Hippocampal formation (tissue), 2 donors: ENCODE measurements around the gene MTHFD2L.

Source experiments
- DNase-seq, 2 donors: peaks; one replicate each; lab custom pipeline; 2025; lab: John Stamatoyannopoulos, UW

The MTHFD2L gene

DNA sequence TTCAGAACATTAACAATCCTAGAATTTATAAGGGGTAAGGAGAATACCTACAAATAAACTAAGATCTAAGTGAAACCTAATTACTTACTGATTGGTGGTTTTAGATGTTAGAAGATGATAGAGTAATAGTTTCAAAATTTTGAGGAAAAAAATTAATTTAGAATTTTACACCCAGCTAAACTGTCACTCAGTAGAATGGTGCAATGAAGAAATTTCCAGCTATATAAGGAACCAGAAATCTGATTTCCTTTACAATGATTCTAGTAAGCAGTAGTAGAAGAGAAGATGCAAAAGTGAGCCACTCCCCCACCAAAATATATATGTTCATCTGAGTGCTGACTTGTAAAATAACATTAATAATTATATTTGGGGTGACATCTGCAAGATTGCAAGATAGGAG, 95.0 kb downstream of the MTHFD2L start:
- no peak for DNase-seq

DNA sequence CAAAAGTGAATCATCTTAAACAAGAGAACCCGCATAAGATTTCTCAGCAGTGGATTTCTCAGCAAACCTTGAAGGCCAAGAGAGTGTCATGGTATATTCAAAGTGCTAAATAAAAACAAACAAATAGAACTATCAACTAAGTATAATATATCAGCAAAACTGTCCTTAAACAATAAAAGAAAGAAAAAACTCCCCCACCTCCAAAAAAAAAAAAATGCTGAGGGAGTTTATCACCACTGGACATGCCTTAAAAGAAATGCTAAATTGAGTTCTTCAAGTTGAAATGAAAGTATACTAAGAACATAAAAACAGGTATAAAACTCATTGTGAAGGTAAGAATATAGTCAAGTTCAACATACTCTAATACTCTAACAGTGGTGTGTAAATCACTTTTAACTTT, 96.5 kb downstream of the MTHFD2L start:
- no peak for DNase-seq

DNA sequence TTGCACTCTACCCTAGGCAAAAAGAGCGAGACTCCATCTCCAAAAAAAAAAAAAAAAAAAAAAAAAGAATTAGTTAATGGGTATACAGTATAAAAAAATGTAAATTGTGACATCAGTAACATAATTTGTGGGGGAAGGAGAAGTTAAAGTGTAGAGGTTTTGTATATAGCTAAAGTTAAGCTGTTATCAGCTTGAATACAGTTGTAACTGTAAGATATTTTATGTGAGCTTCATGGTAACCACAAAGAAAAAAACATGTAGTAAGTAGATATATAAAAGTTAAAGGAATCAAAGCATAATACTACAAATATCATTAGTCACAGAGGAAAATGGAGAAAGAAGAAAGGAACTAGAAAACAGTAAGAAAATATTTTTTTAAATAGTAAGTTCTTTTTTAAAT, 97.2 kb downstream of the MTHFD2L start:
- no peak for DNase-seq

DNA sequence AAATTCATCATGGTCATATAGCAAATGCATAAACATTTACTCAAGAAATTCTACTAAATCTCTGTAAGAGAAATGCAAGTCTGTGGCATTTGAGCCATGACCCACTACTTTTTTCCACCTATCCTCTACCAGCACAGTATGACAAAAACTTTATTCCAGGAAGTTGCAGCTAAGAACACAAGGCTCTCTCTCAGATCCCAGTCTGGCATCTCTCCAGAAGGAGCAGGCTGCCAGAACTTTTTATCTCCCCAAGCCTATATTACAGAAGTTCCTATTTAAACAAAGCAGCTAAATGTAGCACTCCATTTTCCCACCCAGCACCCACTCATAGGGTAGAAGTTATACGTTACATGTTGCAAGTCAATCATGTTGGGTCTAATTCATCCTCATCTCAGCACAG, 101.0 kb downstream of the MTHFD2L start:
- no peak for DNase-seq

DNA sequence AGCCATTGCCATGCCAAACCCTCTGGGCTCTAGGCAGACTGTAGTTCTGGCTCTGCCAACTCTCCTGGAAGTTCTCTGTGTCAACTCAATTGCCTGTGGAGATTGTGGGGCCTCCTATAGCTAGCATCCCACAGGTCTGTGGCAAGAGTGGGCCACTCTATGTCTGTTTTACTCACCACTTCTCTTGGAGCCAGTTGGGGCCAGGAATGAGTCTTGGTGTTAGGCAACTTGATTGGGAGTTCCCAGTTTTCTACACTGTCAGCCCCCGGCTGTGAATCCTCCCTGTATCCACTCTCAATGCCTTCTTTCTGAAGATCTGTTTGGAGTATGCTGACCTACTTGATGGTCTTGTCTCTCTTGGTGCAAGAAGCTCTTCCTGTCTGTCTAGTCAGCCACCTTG, 102.1 kb downstream of the MTHFD2L start:
- DNase-seq = no peak

DNA sequence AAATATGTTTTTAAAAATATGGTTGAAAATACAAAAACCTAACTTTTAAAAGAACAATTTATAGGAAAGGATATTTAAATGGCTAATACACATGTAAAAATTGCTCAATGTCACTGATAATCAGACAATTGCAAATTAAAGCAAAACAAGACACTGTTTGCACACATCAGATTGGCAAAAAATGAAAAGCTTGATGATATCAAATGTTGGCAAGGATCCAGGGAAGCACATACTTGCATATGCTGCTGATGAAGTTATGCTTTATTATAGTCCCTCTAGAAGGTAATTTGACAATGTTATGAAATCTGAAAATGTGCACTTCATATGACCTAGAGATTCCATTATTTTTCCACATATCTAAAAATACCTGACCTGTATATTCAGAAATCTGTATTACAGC, 104.6 kb downstream of the MTHFD2L start:
- DNase-seq = no peak

DNA sequence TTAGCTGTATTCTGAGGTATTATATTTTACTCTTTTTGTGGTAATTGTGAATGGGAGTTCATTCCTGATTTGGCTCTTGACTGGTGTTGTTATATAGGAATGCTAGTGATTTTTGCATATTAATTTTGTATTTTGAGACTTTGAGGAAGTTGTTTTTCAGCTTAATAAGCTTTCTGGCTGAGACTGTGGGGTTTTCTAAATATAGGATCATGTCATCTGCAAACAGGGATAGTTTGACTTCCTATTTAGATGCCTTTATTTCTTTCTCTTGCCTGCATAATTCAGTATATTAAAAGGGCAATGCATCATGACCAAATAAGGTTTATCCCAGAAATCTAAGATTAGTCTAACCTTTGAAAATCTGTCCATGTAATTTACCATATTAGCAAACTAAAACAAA, 105.6 kb downstream of the MTHFD2L start:
- no peak for DNase-seq

DNA sequence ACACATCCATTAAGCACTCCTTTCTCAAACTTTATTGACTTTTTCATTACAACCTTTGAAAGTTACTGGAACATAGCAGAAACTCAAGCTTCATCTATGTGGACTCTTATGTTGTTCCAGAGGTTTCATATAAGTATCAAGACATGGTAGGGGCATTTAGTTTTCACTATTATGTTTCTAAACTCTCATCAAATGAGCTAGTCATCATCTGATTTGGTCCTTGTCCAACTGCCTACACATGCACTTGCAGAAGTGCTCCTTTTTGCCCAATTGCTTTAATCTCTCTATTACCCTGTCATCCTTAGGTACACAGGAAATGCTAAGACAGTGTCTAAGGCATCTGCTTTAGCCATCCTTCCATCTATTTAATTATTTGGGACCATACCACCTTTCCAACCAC, 108.2 kb downstream of the MTHFD2L start:
- DNase-seq = no peak

DNA sequence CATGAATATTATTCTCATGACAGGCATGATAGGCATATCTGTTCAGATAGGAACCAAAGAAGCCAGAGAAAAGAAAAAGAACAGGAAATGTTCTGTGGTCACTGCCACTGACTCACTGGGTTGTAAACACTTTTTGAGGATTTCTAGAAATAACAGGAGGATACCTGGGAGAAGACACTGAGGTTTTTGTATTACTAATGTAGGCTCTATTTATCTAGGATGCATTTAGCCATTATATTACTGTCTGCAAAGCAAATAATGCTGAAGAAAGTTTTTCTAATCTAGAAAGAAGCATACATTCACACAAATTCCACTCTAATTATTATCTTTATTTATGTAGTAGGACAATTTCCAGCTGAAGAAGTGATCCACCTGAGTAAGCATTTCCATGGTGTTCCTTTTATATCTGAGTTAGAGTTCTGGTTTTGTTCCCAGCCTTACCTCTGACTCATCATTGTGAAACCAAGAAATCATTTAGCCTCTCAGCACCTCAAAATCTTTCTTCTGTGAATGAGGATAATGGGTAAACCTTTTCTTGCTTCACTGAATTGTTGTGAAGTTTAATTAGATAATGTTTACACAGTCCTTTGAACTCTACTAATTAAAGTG, 110.2 kb downstream of the MTHFD2L start:
- no peak for DNase-seq

DNA sequence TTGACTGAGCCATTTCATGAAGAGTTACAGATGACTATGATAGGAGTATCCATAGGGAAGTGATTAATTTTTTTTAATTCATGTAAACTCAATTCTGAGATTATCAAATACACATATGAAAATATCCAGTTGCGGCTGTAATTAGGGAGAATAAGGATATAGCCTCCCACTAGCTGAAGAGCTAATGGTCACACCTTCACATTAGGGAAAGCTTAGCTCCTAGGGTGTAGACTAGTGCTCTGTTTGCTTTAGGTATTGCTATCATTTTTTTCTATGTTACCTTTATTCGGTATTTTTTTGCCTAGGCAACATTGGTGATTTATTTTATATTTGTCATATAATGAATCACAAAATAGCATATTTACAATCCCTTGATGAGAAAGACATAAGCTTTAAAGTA, 110.7 kb downstream of the MTHFD2L start:
- DNase-seq = no peak

DNA sequence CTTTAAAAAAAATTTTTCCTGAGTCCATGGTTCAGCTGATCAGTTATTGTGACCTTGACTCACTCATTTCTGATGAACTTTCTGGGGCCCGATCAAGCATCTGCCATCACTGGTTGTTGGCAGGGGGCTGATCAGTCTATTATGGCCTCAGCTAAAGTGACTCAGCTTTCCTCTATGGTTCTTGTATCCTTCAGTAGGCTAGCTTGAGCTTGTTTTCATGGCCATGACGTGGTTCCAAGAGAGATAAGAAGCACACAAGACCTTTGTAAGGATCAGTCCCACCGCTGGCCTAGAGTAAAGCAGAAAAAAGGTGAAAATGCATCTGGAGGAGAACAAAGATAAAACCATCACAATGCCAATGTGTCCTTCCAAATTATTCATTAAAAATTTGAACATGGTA, 120.6 kb downstream of the MTHFD2L start:
- DNase-seq = no peak

DNA sequence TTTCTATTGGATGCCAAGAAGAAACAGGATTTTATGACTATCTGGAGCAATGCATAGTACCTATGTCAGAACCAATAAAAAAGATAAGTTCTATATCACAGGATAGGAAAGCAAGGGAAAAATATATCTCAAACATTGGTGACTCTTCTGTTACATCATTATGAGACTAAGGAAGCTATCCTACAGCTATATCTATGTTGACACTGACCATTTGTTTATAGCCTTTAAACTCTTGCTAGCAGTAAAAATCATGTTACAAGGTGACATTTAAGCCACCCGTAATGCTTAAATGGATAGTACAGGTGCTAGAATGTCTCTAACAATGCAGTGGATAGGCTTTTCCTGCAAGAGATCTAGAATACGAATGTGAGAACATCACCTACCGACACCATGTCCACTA, 121.8 kb downstream of the MTHFD2L start:
- DNase-seq = no peak

DNA sequence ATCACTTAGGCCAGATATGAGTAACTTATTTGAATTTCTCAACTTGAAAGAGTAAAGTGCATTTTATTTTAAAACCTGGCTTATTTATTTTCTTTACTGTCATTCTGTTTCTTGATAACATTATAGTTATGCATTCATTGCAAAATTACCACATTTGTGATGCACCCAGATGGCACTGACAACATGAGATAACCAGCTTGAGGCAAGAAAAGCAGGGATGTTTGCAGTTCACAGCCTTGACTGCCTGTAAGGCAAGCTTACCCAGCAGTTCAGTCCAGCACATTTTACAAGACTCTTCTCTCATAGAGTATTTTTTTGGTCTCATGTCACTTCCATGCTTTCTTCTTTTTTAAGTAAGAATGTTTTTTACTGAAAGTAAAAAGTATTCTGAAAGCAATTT, 125.0 kb downstream of the MTHFD2L start:
- DNase-seq = no peak

DNA sequence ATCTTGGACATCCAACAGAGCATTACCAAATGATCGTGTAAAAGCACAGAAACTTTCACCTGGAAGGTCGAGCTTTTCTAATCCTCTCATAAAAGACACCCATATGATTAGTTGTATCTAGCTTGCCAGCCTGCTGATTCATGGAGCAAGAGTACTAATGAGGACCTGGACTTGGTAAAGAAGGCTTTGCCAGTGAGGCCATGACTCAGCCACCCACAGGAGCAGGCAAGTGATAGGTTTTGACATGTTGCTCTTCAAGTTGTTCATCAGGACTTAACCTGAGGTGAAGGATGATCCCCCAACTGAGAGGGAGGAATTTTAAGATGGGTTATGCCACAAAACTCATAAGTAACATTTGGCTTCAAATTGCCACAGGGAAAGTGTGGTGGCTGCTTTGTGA, 125.7 kb downstream of the MTHFD2L start:
- no peak for DNase-seq

DNA sequence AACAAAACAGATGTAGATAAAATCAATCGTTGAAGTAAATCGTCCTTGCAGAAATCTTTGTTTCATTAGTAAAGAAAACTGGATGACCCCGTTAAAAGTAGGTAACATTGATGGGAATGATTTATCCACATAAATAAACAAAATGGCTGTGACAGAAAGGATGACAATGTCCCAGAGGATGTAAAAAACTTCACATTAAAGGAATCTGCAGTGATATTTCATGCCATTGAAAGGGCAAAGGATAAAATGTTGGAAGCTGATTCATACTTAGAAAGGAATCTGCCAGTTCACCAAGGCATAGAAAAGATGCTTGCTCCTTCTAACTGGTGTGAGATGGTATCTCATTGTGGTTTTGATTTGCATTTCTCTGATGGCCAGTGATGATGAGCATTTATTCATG, 126.1 kb downstream of the MTHFD2L start:
- DNase-seq = no peak

DNA sequence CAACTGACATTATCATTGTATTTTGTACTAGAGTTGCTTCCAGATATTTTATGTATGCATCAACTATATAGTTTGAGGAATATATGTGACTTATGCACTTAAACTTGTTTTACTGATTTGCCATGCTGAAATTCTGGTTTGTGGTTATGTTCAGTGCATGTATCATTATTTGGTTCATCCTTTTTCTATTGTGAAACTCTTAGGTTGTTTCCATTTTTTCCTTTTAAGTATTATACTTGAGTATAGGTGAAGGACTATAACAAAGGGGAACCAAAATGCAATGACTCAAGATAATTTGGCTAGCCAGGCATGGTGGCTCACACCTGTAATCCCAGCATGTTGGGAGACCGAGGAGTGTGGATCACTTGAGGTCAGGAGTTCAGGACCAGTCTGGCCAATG, 129.2 kb downstream of the MTHFD2L start:
- DNase-seq = no peak

DNA sequence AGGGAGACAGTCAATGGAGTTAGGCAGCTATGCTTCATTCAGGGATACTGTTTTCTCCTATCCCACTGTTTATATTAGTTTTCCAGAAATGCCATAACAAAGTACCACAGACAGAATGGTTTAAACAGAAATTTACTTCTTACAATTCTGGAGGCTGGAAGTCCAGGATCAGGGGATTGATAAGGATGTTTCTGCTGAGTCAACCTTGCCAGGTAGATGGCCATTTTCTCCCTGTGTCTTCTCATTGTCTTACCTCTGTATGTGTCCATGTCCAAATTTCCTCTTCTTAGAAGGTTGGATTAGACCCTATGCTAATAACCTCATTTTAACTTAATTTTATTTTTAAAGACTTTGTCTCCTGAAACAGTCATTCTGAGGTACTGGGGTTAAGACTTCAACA, 129.9 kb downstream of the MTHFD2L start:
- DNase-seq = no peak

DNA sequence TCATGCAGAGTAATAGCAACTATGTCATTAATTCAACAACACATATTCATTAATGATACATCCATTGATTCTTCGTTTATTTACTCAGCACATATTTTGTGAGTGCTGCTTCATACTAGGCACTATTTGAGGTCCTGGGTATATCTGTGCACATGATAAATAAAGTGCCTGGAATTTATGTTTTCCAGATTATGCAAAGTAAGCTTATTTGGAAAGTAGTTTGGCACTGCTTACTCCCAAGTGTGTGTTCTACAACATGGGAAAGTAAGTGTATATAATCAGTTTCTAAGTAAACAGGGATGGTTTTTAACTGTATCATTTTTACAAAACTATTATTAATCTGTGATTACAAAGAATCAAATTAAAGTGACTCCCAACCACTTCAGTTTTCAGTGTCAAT, 133.6 kb downstream of the MTHFD2L start:
- DNase-seq = no peak

DNA sequence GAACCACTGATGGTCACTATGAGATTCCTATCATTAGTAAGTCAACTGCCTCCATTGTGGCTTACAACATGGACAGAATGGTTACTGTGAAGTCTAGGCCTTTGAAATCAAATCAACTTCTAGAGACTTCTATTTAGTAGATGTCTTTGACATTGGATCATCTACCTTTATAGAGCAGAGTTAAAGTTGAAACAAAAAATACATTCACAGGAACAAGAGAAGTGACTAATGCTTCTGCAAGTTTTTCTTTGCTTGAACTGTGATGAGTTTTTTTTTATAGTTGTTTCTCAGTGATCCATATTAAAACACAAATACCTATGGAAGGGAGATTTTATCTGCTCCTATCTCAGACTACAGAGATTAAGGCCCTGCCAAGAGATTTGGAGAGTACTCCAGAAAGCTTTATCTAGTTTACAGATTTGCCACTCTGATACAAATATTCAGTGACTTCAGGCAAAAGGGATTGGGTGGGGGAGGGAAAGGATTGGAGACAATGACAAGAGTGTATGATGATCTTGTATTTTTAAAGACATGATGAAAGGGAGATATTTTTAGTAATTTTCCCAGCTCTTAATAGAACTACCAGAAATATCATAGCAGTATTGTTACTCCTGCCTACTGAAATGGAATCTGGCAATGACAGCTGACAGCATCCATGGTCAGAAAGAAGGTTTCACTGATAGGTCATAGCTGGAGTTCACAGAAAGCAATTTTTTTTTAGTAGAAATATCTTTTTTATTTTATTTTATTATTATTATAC, 134.4 kb downstream of the MTHFD2L start:
- DNase-seq = no peak

DNA sequence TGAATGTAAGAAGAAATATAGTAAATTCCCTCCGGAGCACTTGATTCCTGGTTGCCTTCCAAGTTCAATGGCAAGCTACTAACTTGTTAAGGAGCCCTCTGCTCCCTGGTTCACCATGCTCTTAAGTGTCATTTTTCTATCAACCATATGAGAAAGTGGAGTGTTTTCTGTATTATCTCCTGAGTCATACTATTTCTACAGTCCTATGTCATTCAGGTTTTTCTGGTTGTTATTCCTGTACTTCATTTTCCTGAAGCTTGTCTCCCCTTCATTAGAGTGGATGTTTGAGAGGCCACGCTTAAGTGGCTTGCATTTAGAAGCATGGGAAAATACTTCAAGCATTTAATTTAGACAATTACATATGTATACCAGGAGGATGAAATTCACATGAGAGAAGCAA, 135.6 kb downstream of the MTHFD2L start:
- DNase-seq = no peak

DNA sequence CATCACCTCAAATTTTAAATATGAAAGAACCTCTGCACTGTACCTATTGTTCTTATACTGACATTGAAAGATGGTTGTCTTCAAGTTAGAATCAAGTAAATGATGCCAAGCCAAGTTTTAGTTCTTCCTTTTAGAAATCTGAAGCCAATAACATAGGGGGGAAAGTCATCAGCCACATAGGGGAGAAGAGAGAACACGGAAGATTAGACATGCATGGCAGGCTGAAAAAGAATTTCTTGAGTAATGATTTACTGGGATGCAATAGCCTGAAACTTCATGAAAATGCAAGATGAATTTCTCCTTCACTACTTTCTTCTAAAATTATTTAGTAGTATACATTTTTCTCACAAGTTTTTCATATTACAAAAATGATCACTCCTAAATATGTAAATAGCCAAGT, 136.8 kb downstream of the MTHFD2L start:
- DNase-seq = no peak

DNA sequence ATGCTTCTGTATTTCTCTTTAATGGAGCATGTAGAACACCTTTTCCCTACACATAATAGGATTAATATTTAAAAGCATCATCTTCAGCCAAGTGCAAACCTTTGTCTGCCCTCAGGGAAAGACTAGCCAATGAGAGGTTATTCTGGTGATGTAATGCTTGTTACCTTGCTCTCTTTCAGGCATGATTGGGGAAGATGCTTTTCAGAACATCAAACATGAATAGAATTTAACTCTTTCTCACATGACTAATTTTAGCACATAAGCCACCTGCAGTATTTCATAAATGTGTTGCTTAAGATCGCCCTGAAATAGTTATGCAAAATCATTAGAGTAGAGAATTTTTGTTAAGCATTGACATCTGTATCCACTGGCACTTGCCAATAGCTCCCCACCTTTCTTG, 139.6 kb downstream of the MTHFD2L start:
- DNase-seq = no peak

DNA sequence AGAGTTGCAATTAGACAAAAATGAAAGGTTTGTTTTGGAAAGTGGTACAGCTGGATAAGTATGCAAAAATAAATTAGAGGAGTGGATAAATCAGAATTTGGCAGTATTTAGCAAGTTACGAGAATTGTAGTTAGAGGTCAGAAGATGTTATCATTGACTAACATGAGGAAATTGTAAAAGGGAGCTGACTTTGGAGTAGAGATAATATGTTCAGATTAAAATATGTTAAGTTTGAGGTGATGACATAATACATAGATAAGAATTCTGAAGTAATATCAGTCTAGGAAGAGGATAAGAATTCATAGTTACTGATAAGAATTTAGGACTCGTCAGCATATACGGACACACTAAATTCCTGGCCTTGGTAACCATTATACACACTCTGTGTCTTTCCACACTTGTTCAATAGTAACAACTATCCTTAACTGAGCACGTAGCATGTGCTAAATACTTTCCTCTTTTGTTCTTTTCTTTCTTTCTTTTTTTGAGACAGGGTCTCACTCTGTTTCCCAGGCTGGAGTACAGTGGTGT, 146.2 kb downstream of the MTHFD2L start:
- DNase-seq = no peak

DNA sequence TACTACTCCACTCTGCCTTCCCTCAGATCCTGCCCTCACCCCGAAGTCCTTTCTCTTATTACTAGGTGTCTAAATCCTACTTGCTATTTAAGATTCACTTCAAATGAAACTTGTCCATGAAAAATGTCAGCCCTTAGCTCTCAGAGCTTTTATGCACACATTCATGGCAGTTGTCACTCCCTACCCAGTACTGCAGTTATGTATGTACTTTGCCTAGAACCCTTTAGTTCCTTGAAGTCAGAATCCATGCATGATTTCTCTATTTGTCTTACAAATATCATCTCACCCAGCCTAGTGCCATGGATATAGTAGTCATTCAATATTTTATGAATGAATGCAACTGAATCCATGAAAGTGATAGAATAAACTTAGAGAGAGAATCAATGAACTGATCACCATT, 147.1 kb downstream of the MTHFD2L start:
- DNase-seq = no peak
